ENCODE results near the gene TENM3.

GRCh38 chr4:182705389-182705788 lies 462.2 kb downstream of the TENM3 start:
- TF ChIP-seq CTCF (IDR thresholded peaks at IDR 0.05): no peak
- TF ChIP-seq ZFX (IDR thresholded peaks at IDR 0.05; ENCODE audit: borderline replicate concordance): no peak
